Embryonic facial prominence (tissue), 1 donor: ENCODE measurements around the gene LAMA4.

Source experiments
- DNase-seq: peaks from one replicate; pipeline ENCODE4 v3.0.0-alpha.2; 2016; ENCODE audit errors: extremely low spot score

LAMA4 gene

DNA sequence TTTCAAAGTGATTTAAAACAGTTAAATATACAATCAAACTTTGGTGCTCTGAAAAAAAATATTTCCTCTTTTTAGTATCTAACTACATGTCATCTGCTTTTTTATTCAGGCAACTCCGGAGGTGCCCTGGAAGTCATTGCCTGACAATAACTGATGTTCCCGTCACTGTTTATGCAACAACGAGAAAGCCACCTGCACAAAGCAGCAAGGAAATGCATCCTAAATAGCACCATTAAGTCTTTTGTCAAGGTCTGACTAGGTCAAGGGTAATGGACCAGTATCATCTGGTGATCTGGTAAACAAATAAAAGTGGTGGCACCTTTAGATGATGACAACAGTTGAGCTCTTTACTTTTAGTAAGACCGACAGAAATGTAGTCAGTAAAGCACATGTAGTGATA is 153.8 kb downstream of the LAMA4 start:
- DNase-seq: no peak

DNA sequence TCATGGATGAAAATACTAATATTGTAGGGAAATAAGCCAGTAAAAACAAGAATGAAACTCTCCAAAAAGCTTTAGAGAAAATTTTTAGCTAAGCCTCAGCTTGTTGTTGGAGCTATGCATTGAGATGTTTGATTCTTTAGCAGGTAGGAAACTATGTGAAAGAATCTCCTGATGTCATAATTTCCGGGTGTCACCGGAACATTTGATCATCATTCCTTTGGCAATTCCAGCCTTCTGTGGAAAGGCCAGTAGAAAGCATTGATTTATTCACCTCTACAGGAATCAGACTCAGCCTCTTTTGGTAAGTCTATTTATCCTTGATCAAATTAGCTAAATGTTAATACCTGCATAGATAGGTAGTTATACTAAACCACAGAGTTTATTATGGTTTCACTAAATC is 157.5 kb downstream of the LAMA4 start:
- DNase-seq: no peak

DNA sequence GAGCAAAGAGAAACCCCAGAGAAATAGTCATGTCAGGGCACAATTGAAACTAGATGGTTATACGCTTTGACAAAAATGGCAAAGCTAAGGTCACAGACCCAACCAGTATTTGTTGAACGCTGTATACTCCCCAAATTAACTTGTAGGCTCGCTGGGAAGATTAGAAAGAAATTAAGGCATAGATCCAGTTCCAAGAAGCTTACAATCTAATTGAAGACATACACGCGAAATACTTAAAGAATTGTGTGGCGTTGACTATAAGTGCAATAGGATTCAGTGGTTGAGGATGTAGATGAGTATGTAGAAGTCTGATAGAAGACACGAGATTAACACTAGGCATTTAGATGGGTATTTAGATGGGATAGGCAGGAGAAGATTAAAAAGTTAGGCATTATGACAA is 166.5 kb downstream of the LAMA4 start:
- peak; percentile 7 for DNase-seq

- peak; percentile 96 for DNase-seq
Observed at GRCh38 chr6:112087136-112087911, 167.0 kb downstream of the LAMA4 start, which contains the start of the genes FAM229B and TUBE1. TSS of gene FAM229B (plus strand) at chr6:112087591. CDS start at chr6:112099284, 11,693 bp downstream. TSS of gene TUBE1 (minus strand) at chr6:112087482. CDS start at chr6:112087434, 48 bp downstream.

GRCh38 chr6:112086744-112087135 is 167.6 kb downstream of the LAMA4 start:
- peak; percentile 48 for DNase-seq

DNA sequence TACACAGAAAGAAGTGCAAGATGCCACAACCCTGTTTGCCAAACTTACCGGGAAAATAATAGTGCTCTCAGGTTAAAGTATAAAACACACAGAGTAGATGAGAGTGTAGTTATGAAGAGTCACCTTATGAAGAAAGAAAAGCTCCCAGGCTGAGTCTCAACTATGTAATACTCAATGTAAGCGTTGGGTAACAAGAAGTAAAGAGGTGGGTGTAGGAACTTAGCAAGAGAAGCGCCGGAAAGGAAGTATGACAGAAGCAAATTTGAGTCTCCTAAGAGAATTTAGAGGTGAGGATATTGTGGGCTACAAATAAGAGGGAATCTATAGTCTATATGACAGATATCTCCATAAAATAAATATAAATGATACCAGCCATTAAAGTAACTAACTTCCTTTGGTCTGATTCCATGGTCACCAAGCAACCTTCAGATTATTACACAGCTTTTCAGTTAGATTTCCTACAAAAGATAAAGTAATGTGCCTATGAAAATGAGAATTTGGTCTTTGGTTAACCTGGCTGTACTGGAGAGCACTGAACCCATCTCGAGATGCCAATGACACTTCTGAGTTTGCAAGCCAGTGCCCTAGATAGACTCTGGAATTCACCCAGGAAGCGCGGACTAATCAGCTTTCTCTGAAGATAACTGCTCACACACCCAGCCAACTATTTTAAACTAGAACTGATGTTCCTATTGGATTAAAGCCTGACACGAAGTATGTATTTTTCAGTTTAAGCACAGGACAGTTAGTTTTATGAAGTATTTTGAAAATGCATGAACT is 168.9 kb downstream of the LAMA4 start:
- DNase-seq: no peak

- DNase-seq: no peak
Observed at GRCh38 chr6:112081569-112081968, 172.8 kb downstream of the LAMA4 start.

- DNase-seq: no peak
Observed at GRCh38 chr6:112066606-112067005, 187.8 kb downstream of the LAMA4 start.

- DNase-seq: no peak
Observed at GRCh38 chr6:112065426-112065986, 188.9 kb downstream of the LAMA4 start.

GRCh38 chr6:112062966-112063365 is 191.4 kb downstream of the LAMA4 start:
- DNase-seq: no peak

GRCh38 chr6:112061605-112062004 is 192.8 kb downstream of the LAMA4 start:
- no peak for DNase-seq
